ENCODE data around the gene PNLIPRP2. TPM values are rescaled to one million over a fixed set of nuclear protein-coding genes. Genes with fewer than 3 reads are reported as not detected.

The PNLIPRP2 gene
- total RNA-seq, 1 experiment from 2014 or later = 0.28 TPM

GRCh38 chr10:116613471-116613870 is 7.3 kb upstream of the PNLIPRP2 start (continued):
- TF ChIP-seq ERG (CRISPR knock-in tag; IDR thresholded peaks at IDR 0.05) = no peak
- TF ChIP-seq TEAD1 (CRISPR knock-in tag; IDR thresholded peaks at IDR 0.05) = no peak
- no peak for TF ChIP-seq USF2 (CRISPR knock-in tag; IDR thresholded peaks at IDR 0.05)
- no peak for TF ChIP-seq SP1 (CRISPR knock-in tag; conservative IDR thresholded peaks at IDR 0.05)
- TF ChIP-seq CDX4 (CRISPR knock-in tag; IDR thresholded peaks at IDR 0.05; ENCODE audit: borderline replicate concordance) = no peak
- TF ChIP-seq ESRRA (CRISPR knock-in tag; IDR thresholded peaks at IDR 0.05; ENCODE audit: borderline replicate concordance) = no peak
- TF ChIP-seq GABPB1 (CRISPR knock-in tag; IDR thresholded peaks at IDR 0.05) = no peak
- TF ChIP-seq ZNF263 (CRISPR knock-in tag; IDR thresholded peaks at IDR 0.05; ENCODE audit: low read depth) = no peak

GRCh38 chr10:116614796-116615195 is 6.0 kb upstream of the PNLIPRP2 start:
- Mint-ChIP-seq H3K36me3 (peaks cover 3% of the 10 kb centered on the region; the same call in 1 of the 2 replicates), H3K27ac (no peak overlapping the region), H3K4me3 (no peak overlapping the region), H3K9me3 (peaks cover 18% of the 10 kb centered on the region), H3K4me1 (peaks cover 9% of the 10 kb centered on the region), H3K27me3 (ENCODE audit: low read depth) (peaks cover 8% of the 10 kb centered on the region; the same call in 1 of the 2 replicates)
- CTCF ChIA-PET = interaction anchor here (1.4 kb wide), 1 partner anchor 12 kb away, joined by 5 read pairs; no protein-coding TSS in a partner anchor
- no peak for TF ChIP-seq AFF4 (CRISPR knock-in tag; IDR thresholded peaks at IDR 0.05; ENCODE audit: borderline replicate concordance)
- TF ChIP-seq ZNF138 (CRISPR knock-in tag; conservative IDR thresholded peaks at IDR 0.05) = no peak
- TF ChIP-seq SP1 (CRISPR knock-in tag; conservative IDR thresholded peaks at IDR 0.05) = no peak
- TF ChIP-seq RELA (CRISPR knock-in tag; IDR thresholded peaks at IDR 0.05; ENCODE audit: borderline replicate concordance) = no peak
- TF ChIP-seq NR1H2 (CRISPR knock-in tag; IDR thresholded peaks at IDR 0.05) = no peak
- TF ChIP-seq FOXP4 (CRISPR knock-in tag; IDR thresholded peaks at IDR 0.05) = no peak
- TF ChIP-seq E2F5 (CRISPR knock-in tag; IDR thresholded peaks at IDR 0.05) = no peak
- no peak for TF ChIP-seq ZNF263 (CRISPR knock-in tag; IDR thresholded peaks at IDR 0.05; ENCODE audit: low read depth)
- no peak for TF ChIP-seq RORB (CRISPR knock-in tag; IDR thresholded peaks at IDR 0.05)
- no peak for TF ChIP-seq IRF2 (CRISPR knock-in tag; IDR thresholded peaks at IDR 0.05; ENCODE audit: borderline replicate concordance, low read depth)
- no peak for TF ChIP-seq IRF1 (CRISPR knock-in tag; IDR thresholded peaks at IDR 0.05)
- no peak for TF ChIP-seq NFYB (CRISPR knock-in tag; conservative IDR thresholded peaks at IDR 0.05; ENCODE audit: low read depth)
- no peak for TF ChIP-seq ELF4 (CRISPR knock-in tag; IDR thresholded peaks at IDR 0.05; ENCODE audit: low read depth)
- no peak for TF ChIP-seq ZNF416 (CRISPR knock-in tag; IDR thresholded peaks at IDR 0.05)
- no peak for TF ChIP-seq NFE2L1 (CRISPR knock-in tag; IDR thresholded peaks at IDR 0.05)
- no peak for TF ChIP-seq SMAD4 (CRISPR knock-in tag; IDR thresholded peaks at IDR 0.05)
- TF ChIP-seq CDX4 (CRISPR knock-in tag; IDR thresholded peaks at IDR 0.05; ENCODE audit: borderline replicate concordance) = no peak
- no peak for TF ChIP-seq SOX15 (CRISPR knock-in tag; IDR thresholded peaks at IDR 0.05)
- TF ChIP-seq ZNF317 (CRISPR knock-in tag; IDR thresholded peaks at IDR 0.05; ENCODE audit: borderline replicate concordance, low read depth) = no peak
- no peak for TF ChIP-seq ZNF121 (CRISPR knock-in tag; IDR thresholded peaks at IDR 0.05)
- DNase-seq (ENCODE audit: low spot score) (no peak), ATAC-seq (no peak)
- POLR2A ChIA-PET = no interaction called here
